ENCODE data around the gene CENPX. TPM values are rescaled to one million over a fixed set of nuclear protein-coding genes. Genes with fewer than 3 reads are reported as not detected.

CENPX gene
- total RNA-seq, 1 donor from 2014 or later = 43.8 TPM

GRCh38 chr17:82037889-82038195, 15.2 kb upstream of the CENPX start:
- Histone ChIP-seq H3K4me1 (peaks cover 27% of the 10 kb centered on the region), H3K4me3 (peak overlapping the region; percentile 76), H3K27ac (peak overlapping the region; percentile 97), H3K9me3 (no peaks in the 10 kb centered on the region), H3K27me3 (ENCODE audit: low read depth) (no peaks in the 10 kb centered on the region), H3K36me3 (no peaks in the 10 kb centered on the region)
- intact Hi-C loops (cut with DNase I) = no loop called here
- no peak for ATAC-seq
- no peak for TF ChIP-seq CTCF (IDR thresholded peaks at IDR 0.05)
- no peak for DNase-seq

- Histone ChIP-seq H3K27me3 (ENCODE audit: low read depth) (peaks cover 4% of the 10 kb centered on the region), H3K4me3 (peak within 1 kb of the TSS; percentile 76), H3K36me3 (no peaks in the 10 kb centered on the region), H3K27ac (peak within 1 kb of the TSS; percentile 97), H3K9me3 (no peaks in the 10 kb centered on the region), H3K4me1 (peaks cover 29% of the 10 kb centered on the region)
- peak; percentile 98 for DNase-seq
- ATAC-seq = peak; percentile 97 to 98
- peak; percentile 83 for TF ChIP-seq CTCF (IDR thresholded peaks at IDR 0.05)
- intact Hi-C loops (cut with DNase I) = no loop called here
These were observed 14.6 kb upstream of the CENPX start, which contains the start of gene DCXR for GRCh38 chr17:82037092-82037888. Gene DCXR, minus strand, starts transcription at chr17:82037697. Its CDS starts 15 bp downstream, at chr17:82037682.

GRCh38 chr17:82036634-82037091, 14.0 kb upstream of the CENPX start:
- intact Hi-C loops (cut with DNase I) = no loop called here
- TF ChIP-seq CTCF (IDR thresholded peaks at IDR 0.05) = no peak
- peaks cover 8% of the 10 kb centered on the region for H3K27me3 ChIP-seq (ENCODE audit: low read depth)
- peak overlapping the region; percentile 76 for H3K4me3 ChIP-seq
- ATAC-seq = peak in 1 of 2 donors; percentile 2
- peak overlapping the region; percentile 97 for H3K27ac ChIP-seq
- H3K36me3 ChIP-seq = no peaks in the 10 kb centered on the region
- no peaks in the 10 kb centered on the region for H3K9me3 ChIP-seq
- no peak for DNase-seq
- H3K4me1 ChIP-seq = peaks cover 34% of the 10 kb centered on the region

- TF ChIP-seq CTCF (IDR thresholded peaks at IDR 0.05) = no peak
- DNase-seq (no peak), ATAC-seq (no peak)
- Histone ChIP-seq H3K36me3 (no peaks in the 10 kb centered on the region), H3K4me3 (peak overlapping the region; percentile 76), H3K27me3 (ENCODE audit: low read depth) (peaks cover 8% of the 10 kb centered on the region), H3K27ac (peak overlapping the region; percentile 97), H3K9me3 (no peaks in the 10 kb centered on the region), H3K4me1 (peaks cover 34% of the 10 kb centered on the region)
- intact Hi-C loops (cut with DNase I) = no loop called here
These were observed 13.4 kb upstream of the CENPX start for GRCh38 chr17:82035956-82036633.

- no peak overlapping the region for H3K27ac ChIP-seq
- no peak overlapping the region for H3K4me3 ChIP-seq
- DNase-seq = no peak
- H3K9me3 ChIP-seq = no peaks in the 10 kb centered on the region
- no peaks in the 10 kb centered on the region for H3K36me3 ChIP-seq
- H3K27me3 ChIP-seq (ENCODE audit: low read depth) = peaks cover 8% of the 10 kb centered on the region
- ATAC-seq = no peak
- H3K4me1 ChIP-seq = peaks cover 38% of the 10 kb centered on the region
- no peak for TF ChIP-seq CTCF (IDR thresholded peaks at IDR 0.05)
- intact Hi-C loops (cut with DNase I) = no loop called here
These were observed 12.8 kb upstream of the CENPX start for GRCh38 chr17:82035488-82035887.

Measured in lower lobe of right lung (tissue), 2 donors.